Esophagus muscularis mucosa (tissue), 3 donors: ENCODE data around the gene IL2RA.

Source experiments
- CTCF ChIP-seq, 3 experiments: fragments of 200-600 bp in 2 of 3; fragments of 450-650 bp in 1 of 3; sonication (generic) in 2 of 3; IDR thresholded peaks; one replicate each; pipeline ENCODE4 v1.5.1; 2017 to 2019; ENCODE audit warnings: antibody characterized with exemption in 3 of 3, mild to moderate bottlenecking in 2 of 3, moderate library complexity in 1 of 3
- POLR2A ChIP-seq: fragments of 450-650 bp; IDR thresholded peaks from one replicate; pipeline ENCODE4 v1.6.1; 2017; ENCODE audit warnings: antibody characterized with exemption, moderate library complexity, mild to moderate bottlenecking, low read depth
- POLR2AphosphoS5 ChIP-seq, 2 donors: sonication (generic); formaldehyde crosslinking; IDR thresholded peaks; one replicate each; pipeline ENCODE4 v1.6.1; 2017; ENCODE audit warnings: antibody characterized with exemption in 2 of 2

- TF ChIP-seq POLR2AphosphoS5 (IDR thresholded peaks at IDR 0.05), result no peak
- TF ChIP-seq CTCF (IDR thresholded peaks at IDR 0.05), result no peak
- TF ChIP-seq POLR2A, result no peak
Observed at GRCh38 chr10:5991708-5992107, 70.5 kb downstream of the IL2RA start.
